Kidney epithelial cell (primary cell): ENCODE results near the gene SPTBN1. TPM values are rescaled to one million over a fixed set of nuclear protein-coding genes. Genes with fewer than 3 reads are reported as not detected.

Experiments used
- DNase-seq: peaks from one replicate; pipeline ENCODE4 v3.0.0-alpha.2; 2010; ENCODE audit warnings: low read depth
- H3K27me3 ChIP-seq: 2 replicates; pipeline ENCODE4 v1.6.0; 2011; ENCODE audit warnings: low read length; ENCODE audit not compliant: control insufficient read depth, insufficient read depth
- H3K36me3 ChIP-seq: 2 replicates; pipeline ENCODE4 v1.5.1; 2011; ENCODE audit warnings: low read length; ENCODE audit not compliant: control insufficient read depth, insufficient read depth
- H3K4me3 ChIP-seq: 2 replicates; pipeline ENCODE4 v1.5.1; 2011; ENCODE audit warnings: low read depth, mild to moderate bottlenecking, control low read depth, low read length
- CTCF ChIP-seq: IDR thresholded peaks from 2 replicates; pipeline ENCODE4 v1.5.1; 2011; ENCODE audit warnings: mild to moderate bottlenecking, moderate library complexity, low read length, control low read depth, inconsistent platforms; ENCODE audit not compliant: insufficient read depth, poor library complexity, severe bottlenecking
- total RNA-seq: library from RNA; depleted of rRNA; stranded (reverse); fragments of >200 nt; gene quantifications from 2 replicates; pipeline ENCODE4 v1.2.3, GENCODE V29; 2015

The SPTBN1 gene
- total RNA-seq, 1 donor from 2014 or later = 492 TPM

GRCh38 chr2:54570925-54571694, 115.0 kb downstream of the SPTBN1 start:
- no peaks in the 10 kb centered on the region for H3K36me3 ChIP-seq
- H3K4me3 ChIP-seq = no peak overlapping the region
- no peaks in the 10 kb centered on the region for H3K27me3 ChIP-seq
- no peak for DNase-seq
- no peak for TF ChIP-seq CTCF

GRCh38 chr2:54572262-54572635, 116.1 kb downstream of the SPTBN1 start:
- H3K27me3 ChIP-seq = no peaks in the 10 kb centered on the region
- H3K36me3 ChIP-seq = no peaks in the 10 kb centered on the region
- DNase-seq = peak; percentile 81
- no peak for TF ChIP-seq CTCF
- no peak overlapping the region for H3K4me3 ChIP-seq

- Histone ChIP-seq H3K27me3 (no peaks in the 10 kb centered on the region), H3K4me3 (no peak overlapping the region), H3K36me3 (no peaks in the 10 kb centered on the region)
- no peak for TF ChIP-seq CTCF
- DNase-seq = no peak
Measured at GRCh38 chr2:54572636-54573536, 116.8 kb downstream of the SPTBN1 start.

GRCh38 chr2:54573537-54573919, 117.4 kb downstream of the SPTBN1 start:
- Histone ChIP-seq H3K36me3 (no peaks in the 10 kb centered on the region), H3K4me3 (no peak overlapping the region), H3K27me3 (no peaks in the 10 kb centered on the region)
- DNase-seq = no peak
- TF ChIP-seq CTCF = no peak

GRCh38 chr2:54574107-54574859, 118.2 kb downstream of the SPTBN1 start:
- no peak for DNase-seq
- no peak overlapping the region for H3K4me3 ChIP-seq
- no peak for TF ChIP-seq CTCF
- H3K27me3 ChIP-seq = no peaks in the 10 kb centered on the region
- no peaks in the 10 kb centered on the region for H3K36me3 ChIP-seq
